ENCODE data around the gene BYSL. TPM values are rescaled to one million over a fixed set of nuclear protein-coding genes. Genes with fewer than 3 reads are reported as not detected.
A peak's percentile ranks its signal among the peaks of the same experiment; 100 is the strongest.

BYSL gene
- total and polyA plus RNA-seq, 10 of the 15 experiments (the other 5 are each of a cell fraction or from before 2014, with no cell fraction given), result 12.6 to 51.1 (median 33.0) TPM

- peak; percentile 14 for TF ChIP-seq E4F1 (IDR thresholded peaks at IDR 0.05; ENCODE audit: borderline replicate concordance, partially characterized antibody)
- TF ChIP-seq, protein P1, sequence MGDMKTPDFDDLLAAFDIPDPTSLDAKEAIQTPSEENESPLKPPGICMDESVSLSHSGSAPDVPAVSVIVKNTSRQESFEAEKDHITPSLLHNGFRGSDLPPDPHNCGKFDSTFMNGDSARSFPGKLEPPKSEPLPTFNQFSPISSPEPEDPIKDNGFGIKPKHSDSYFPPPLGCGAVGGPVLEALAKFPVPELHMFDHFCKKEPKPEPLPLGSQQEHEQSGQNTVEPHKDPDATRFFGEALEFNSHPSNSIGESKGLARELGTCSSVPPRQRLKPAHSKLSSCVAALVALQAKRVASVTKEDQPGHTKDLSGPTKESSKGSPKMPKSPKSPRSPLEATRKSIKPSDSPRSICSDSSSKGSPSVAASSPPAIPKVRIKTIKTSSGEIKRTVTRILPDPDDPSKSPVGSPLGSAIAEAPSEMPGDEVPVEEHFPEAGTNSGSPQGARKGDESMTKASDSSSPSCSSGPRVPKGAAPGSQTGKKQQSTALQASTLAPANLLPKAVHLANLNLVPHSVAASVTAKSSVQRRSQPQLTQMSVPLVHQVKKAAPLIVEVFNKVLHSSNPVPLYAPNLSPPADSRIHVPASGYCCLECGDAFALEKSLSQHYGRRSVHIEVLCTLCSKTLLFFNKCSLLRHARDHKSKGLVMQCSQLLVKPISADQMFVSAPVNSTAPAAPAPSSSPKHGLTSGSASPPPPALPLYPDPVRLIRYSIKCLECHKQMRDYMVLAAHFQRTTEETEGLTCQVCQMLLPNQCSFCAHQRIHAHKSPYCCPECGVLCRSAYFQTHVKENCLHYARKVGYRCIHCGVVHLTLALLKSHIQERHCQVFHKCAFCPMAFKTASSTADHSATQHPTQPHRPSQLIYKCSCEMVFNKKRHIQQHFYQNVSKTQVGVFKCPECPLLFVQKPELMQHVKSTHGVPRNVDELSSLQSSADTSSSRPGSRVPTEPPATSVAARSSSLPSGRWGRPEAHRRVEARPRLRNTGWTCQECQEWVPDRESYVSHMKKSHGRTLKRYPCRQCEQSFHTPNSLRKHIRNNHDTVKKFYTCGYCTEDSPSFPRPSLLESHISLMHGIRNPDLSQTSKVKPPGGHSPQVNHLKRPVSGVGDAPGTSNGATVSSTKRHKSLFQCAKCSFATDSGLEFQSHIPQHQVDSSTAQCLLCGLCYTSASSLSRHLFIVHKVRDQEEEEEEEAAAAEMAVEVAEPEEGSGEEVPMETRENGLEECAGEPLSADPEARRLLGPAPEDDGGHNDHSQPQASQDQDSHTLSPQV (IDR thresholded peaks at IDR 0.05), result no peak
- TF ChIP-seq EED (IDR thresholded peaks at IDR 0.05; ENCODE audit: low read depth), result no peak; the same call in 1 of the 2 replicates
- TF ChIP-seq ZNF384 (IDR thresholded peaks at IDR 0.05; ENCODE audit: borderline replicate concordance, low read depth, low read length), result no peak
- TF ChIP-seq ZZZ3 (IDR thresholded peaks at IDR 0.05; ENCODE audit: control insufficient read depth, insufficient read length, low read depth), result no peak
- no peak for TF ChIP-seq NFXL1 (IDR thresholded peaks at IDR 0.05; ENCODE audit: borderline replicate concordance)
- TF ChIP-seq YBX1 (IDR thresholded peaks at IDR 0.05), result no peak
- TF ChIP-seq KDM1A (IDR thresholded peaks at IDR 0.05; ENCODE audit: borderline replicate concordance), result no peak
- no peak for TF ChIP-seq HDGF (IDR thresholded peaks at IDR 0.05)
- TF ChIP-seq FOXM1 (IDR thresholded peaks at IDR 0.05; ENCODE audit: low read depth, low read length), result no peak
- TF ChIP-seq NRF1 (conservative IDR thresholded peaks at IDR 0.05; ENCODE audit: low read depth, low read length), result no peak
- TF ChIP-seq IKZF2 (IDR thresholded peaks at IDR 0.05), result peak; percentile 19 to 29; a peak in 2 of 4 replicates
- no peak for TF ChIP-seq WRNIP1 (IDR thresholded peaks at IDR 0.05; ENCODE audit: borderline replicate concordance, low read depth, low read length)
- TF ChIP-seq USF2 (IDR thresholded peaks at IDR 0.05; ENCODE audit: borderline replicate concordance, low read depth, low read length), result peak; percentile 76
- TF ChIP-seq TCF12 (IDR thresholded peaks at IDR 0.05; ENCODE audit: low read depth, low read length), result 0 out of 2 replicates have a peak, but pooled peaks have one; percentile 14
- TF ChIP-seq ZNF622 (IDR thresholded peaks at IDR 0.05), result no peak
- no peak for TF ChIP-seq ZBTB11 (CRISPR knock-in tag; IDR thresholded peaks at IDR 0.05)
These were observed 25.7 kb upstream of the BYSL start, which contains the start of gene USP49 (continued) for GRCh38 chr6:41895300-41896233.

Measured in GM12878 (cell line).